H1 (cell line): ENCODE results near the gene FNDC1. TPM values are rescaled to one million over a fixed set of nuclear protein-coding genes. Genes with fewer than 3 reads are reported as not detected.

Source experiments
- CEBPB ChIP-seq: IDR thresholded peaks from 2 replicates; pipeline ENCODE4 v1.6.1; 2012; ENCODE audit warnings: low read depth, low read length
- EP300 ChIP-seq, 2 experiments: IDR thresholded peaks; 1 replicate in 1 of 2; 2 replicates in 1 of 2; pipeline ENCODE4 v1.6.1; 2011 to 2012; ENCODE audit warnings: low read depth in 2 of 2, low read length in 2 of 2, mild to moderate bottlenecking in 2 of 2, borderline replicate concordance in 1 of 2, inconsistent platforms in 1 of 2, moderate library complexity in 1 of 2
- GTF2F1 ChIP-seq: IDR thresholded peaks from 2 replicates; pipeline ENCODE4 v1.6.1; 2012; ENCODE audit warnings: low read depth, low read length, improper control_type of control experiment, borderline replicate concordance
- JUND ChIP-seq: IDR thresholded peaks from 2 replicates; pipeline ENCODE4 v1.6.1; 2011; ENCODE audit warnings: mild to moderate bottlenecking, improper control_type of control experiment, low read length
- RAD21 ChIP-seq, 2 experiments: IDR thresholded peaks in 1 of 2; conservative IDR thresholded peaks in 1 of 2; 2 replicates each; pipeline ENCODE4 v1.6.1; 2011; ENCODE audit warnings: low read depth in 2 of 2, low read length in 2 of 2, improper control_type of control experiment in 1 of 2, inconsistent platforms in 1 of 2, mild to moderate bottlenecking in 1 of 2, moderate library complexity in 1 of 2
- SIX5 ChIP-seq: IDR thresholded peaks from 2 replicates; pipeline ENCODE4 v1.6.1; 2011; ENCODE audit warnings: mild to moderate bottlenecking, low read depth, low read length
- TBP ChIP-seq: IDR thresholded peaks from 2 replicates; pipeline ENCODE4 v1.6.1; 2011; ENCODE audit warnings: low read depth, low read length, improper control_type of control experiment
- polyA plus RNA-seq, 7 experiments: library from polyadenylated mRNA; depleted of rRNA in 3 of 7; stranded (reverse) in 5 of 7; unstranded in 2 of 7; fragments of >200 nt in 5 of 7; fragments of 200-250 nt in 2 of 7; gene quantifications; 1 replicate in 5 of 7; 2 replicates in 1 of 7; 4 replicates in 1 of 7; pipeline versions ENCODE4 v1.2.1 to v1.2.3, GENCODE V29; 2011 to 2013; ENCODE audit warnings: missing spikeins in 2 of 7, mixed read lengths in 2 of 7
- total RNA-seq: library from RNA; stranded (reverse); fragmentation: NEBNext Ultra II Directional; extraction: Animal tissue kit (Norgen Biotek cat#: 25700); gene quantifications from 2 replicates; pipeline ENCODE4 v1.2.1, GENCODE V29; 2021
- TF ChIP-seq, protein P1 (sequence below), 3 experiments: IDR thresholded peaks; 1 replicate in 2 of 3; 2 replicates in 1 of 3; pipeline versions ENCODE4 v1.5.1 to v1.6.1; 2011; ENCODE audit warnings: low read length in 3 of 3, mild to moderate bottlenecking in 3 of 3, inconsistent platforms in 2 of 3, low read depth in 1 of 3, moderate library complexity in 1 of 3; ENCODE audit not compliant: insufficient read depth in 1 of 3; ENCODE audit errors: control extremely low read depth in 1 of 3
- TF ChIP-seq, protein P2 (sequence below): fragments of 300-600 bp; sonication (generic); IDR thresholded peaks from 2 replicates; pipeline ENCODE4 v1.7.1; 2012; ENCODE audit warnings: low read length, moderate library complexity, mild to moderate bottlenecking, inconsistent platforms; ENCODE audit not compliant: insufficient replicate concordance

Gene FNDC1
- total and polyA plus RNA-seq, 2 of the 8 experiments (the other 6 are each of a cell fraction or from before 2014, with no cell fraction given): 0.06 to 0.30 TPM

DNA sequence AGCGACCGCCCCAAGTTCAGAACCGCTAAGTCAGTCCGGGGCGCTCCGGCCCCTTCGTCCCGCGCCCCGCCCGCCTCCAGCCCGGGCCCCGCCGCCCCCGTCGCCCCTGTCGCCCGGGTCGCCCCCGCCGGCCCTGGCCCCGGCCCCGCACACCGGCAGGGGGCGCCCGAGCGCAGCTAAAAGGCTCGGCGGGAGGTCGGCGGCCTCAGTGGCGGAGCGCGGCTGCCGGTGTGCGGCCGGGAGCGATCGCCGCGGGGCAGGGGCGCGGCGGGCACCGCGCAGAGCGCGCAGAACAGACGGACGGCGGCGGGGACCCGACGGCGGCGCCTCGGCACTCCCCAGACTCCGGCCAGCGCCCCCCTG, at the start of gene FNDC1 (continued):
- TF ChIP-seq, protein P1, sequence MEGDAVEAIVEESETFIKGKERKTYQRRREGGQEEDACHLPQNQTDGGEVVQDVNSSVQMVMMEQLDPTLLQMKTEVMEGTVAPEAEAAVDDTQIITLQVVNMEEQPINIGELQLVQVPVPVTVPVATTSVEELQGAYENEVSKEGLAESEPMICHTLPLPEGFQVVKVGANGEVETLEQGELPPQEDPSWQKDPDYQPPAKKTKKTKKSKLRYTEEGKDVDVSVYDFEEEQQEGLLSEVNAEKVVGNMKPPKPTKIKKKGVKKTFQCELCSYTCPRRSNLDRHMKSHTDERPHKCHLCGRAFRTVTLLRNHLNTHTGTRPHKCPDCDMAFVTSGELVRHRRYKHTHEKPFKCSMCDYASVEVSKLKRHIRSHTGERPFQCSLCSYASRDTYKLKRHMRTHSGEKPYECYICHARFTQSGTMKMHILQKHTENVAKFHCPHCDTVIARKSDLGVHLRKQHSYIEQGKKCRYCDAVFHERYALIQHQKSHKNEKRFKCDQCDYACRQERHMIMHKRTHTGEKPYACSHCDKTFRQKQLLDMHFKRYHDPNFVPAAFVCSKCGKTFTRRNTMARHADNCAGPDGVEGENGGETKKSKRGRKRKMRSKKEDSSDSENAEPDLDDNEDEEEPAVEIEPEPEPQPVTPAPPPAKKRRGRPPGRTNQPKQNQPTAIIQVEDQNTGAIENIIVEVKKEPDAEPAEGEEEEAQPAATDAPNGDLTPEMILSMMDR (IDR thresholded peaks at IDR 0.05; ENCODE audit: control extremely low read depth in 1 of 3, insufficient read depth in 1 of 3, low read depth in 1 of 3, low read length in 3 of 3): peak; percentile 18 to 74 (median 56)
- TF ChIP-seq TBP: no peak; the same call in 1 of the 2 replicates
- TF ChIP-seq, protein P2, sequence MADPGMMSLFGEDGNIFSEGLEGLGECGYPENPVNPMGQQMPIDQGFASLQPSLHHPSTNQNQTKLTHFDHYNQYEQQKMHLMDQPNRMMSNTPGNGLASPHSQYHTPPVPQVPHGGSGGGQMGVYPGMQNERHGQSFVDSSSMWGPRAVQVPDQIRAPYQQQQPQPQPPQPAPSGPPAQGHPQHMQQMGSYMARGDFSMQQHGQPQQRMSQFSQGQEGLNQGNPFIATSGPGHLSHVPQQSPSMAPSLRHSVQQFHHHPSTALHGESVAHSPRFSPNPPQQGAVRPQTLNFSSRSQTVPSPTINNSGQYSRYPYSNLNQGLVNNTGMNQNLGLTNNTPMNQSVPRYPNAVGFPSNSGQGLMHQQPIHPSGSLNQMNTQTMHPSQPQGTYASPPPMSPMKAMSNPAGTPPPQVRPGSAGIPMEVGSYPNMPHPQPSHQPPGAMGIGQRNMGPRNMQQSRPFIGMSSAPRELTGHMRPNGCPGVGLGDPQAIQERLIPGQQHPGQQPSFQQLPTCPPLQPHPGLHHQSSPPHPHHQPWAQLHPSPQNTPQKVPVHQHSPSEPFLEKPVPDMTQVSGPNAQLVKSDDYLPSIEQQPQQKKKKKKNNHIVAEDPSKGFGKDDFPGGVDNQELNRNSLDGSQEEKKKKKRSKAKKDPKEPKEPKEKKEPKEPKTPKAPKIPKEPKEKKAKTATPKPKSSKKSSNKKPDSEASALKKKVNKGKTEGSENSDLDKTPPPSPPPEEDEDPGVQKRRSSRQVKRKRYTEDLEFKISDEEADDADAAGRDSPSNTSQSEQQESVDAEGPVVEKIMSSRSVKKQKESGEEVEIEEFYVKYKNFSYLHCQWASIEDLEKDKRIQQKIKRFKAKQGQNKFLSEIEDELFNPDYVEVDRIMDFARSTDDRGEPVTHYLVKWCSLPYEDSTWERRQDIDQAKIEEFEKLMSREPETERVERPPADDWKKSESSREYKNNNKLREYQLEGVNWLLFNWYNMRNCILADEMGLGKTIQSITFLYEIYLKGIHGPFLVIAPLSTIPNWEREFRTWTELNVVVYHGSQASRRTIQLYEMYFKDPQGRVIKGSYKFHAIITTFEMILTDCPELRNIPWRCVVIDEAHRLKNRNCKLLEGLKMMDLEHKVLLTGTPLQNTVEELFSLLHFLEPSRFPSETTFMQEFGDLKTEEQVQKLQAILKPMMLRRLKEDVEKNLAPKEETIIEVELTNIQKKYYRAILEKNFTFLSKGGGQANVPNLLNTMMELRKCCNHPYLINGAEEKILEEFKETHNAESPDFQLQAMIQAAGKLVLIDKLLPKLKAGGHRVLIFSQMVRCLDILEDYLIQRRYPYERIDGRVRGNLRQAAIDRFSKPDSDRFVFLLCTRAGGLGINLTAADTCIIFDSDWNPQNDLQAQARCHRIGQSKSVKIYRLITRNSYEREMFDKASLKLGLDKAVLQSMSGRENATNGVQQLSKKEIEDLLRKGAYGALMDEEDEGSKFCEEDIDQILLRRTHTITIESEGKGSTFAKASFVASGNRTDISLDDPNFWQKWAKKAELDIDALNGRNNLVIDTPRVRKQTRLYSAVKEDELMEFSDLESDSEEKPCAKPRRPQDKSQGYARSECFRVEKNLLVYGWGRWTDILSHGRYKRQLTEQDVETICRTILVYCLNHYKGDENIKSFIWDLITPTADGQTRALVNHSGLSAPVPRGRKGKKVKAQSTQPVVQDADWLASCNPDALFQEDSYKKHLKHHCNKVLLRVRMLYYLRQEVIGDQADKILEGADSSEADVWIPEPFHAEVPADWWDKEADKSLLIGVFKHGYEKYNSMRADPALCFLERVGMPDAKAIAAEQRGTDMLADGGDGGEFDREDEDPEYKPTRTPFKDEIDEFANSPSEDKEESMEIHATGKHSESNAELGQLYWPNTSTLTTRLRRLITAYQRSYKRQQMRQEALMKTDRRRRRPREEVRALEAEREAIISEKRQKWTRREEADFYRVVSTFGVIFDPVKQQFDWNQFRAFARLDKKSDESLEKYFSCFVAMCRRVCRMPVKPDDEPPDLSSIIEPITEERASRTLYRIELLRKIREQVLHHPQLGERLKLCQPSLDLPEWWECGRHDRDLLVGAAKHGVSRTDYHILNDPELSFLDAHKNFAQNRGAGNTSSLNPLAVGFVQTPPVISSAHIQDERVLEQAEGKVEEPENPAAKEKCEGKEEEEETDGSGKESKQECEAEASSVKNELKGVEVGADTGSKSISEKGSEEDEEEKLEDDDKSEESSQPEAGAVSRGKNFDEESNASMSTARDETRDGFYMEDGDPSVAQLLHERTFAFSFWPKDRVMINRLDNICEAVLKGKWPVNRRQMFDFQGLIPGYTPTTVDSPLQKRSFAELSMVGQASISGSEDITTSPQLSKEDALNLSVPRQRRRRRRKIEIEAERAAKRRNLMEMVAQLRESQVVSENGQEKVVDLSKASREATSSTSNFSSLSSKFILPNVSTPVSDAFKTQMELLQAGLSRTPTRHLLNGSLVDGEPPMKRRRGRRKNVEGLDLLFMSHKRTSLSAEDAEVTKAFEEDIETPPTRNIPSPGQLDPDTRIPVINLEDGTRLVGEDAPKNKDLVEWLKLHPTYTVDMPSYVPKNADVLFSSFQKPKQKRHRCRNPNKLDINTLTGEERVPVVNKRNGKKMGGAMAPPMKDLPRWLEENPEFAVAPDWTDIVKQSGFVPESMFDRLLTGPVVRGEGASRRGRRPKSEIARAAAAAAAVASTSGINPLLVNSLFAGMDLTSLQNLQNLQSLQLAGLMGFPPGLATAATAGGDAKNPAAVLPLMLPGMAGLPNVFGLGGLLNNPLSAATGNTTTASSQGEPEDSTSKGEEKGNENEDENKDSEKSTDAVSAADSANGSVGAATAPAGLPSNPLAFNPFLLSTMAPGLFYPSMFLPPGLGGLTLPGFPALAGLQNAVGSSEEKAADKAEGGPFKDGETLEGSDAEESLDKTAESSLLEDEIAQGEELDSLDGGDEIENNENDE: no peak
- TF ChIP-seq JUND: no peak
- no peak for TF ChIP-seq EP300 (IDR thresholded peaks at IDR 0.05; ENCODE audit: borderline replicate concordance in 1 of 2, low read depth in 2 of 2, low read length in 2 of 2)
- TF ChIP-seq GTF2F1: no peak
- no peak for TF ChIP-seq SIX5
- peak in 1 of 2 experiments; percentile 36; a peak in 2 of 4 replicates for TF ChIP-seq RAD21 (IDR thresholded peaks at IDR 0.05 in 1 of 2, conservative IDR thresholded peaks at IDR 0.05 in 1 of 2; ENCODE audit: low read depth in 2 of 2, low read length in 2 of 2)
- TF ChIP-seq CEBPB: no peak
